Measurements from ENCODE around the gene NUFIP2. TPM values are rescaled to one million over a fixed set of nuclear protein-coding genes. Genes with fewer than 3 reads are reported as not detected.

The NUFIP2 gene
- total RNA-seq, 2 experiments from 2014 or later, result 66.9 to 85.4 TPM

GRCh38 chr17:29219378-29220047, 74.4 kb downstream of the NUFIP2 start:
- POLR2A ChIA-PET, result no interaction called here
- DNase-seq, result peak; percentile 79
- no peaks in the 10 kb centered on the region for H3K9me3 Mint-ChIP-seq
- H3K27me3 Mint-ChIP-seq, result peaks cover 5% of the 10 kb centered on the region
- CTCF ChIA-PET, result interaction anchor here (0.6 to 4.8 kb wide), 19 partner anchors 11 to 103 kb away, joined by 3 to 30 read pairs (median 4); no protein-coding TSS in a partner anchor
- no peak overlapping the region for H3K4me3 Mint-ChIP-seq
- H3K4me1 Mint-ChIP-seq, result peaks cover 8% of the 10 kb centered on the region
- no peaks in the 10 kb centered on the region for H3K36me3 Mint-ChIP-seq (ENCODE audit: low read depth)
- no peak overlapping the region for H3K27ac Mint-ChIP-seq

GRCh38 chr17:29216856-29217255, 77.1 kb downstream of the NUFIP2 start:
- Mint-ChIP-seq H3K4me3 (no peak overlapping the region), H3K27ac (no peak overlapping the region), H3K4me1 (peaks cover 8% of the 10 kb centered on the region), H3K9me3 (no peaks in the 10 kb centered on the region), H3K36me3 (ENCODE audit: low read depth) (no peaks in the 10 kb centered on the region), H3K27me3 (peaks cover 5% of the 10 kb centered on the region)
- POLR2A ChIA-PET, result no interaction called here
- no peak for DNase-seq
- CTCF ChIA-PET, result interaction anchor here (1.1 to 4.8 kb wide), 4 partner anchors 37 to 77 kb away, joined by 3 to 30 read pairs (median 4); partner anchors contain the start of gene MYO18A

- DNase-seq, result no peak
- ChIA-PET CTCF (interaction anchor here (0.7 to 4.8 kb wide), 3 partner anchors 36 to 92 kb away, joined by 3 to 30 read pairs (median 6); partner anchors contain the start of gene MYO18A), POLR2A (no interaction called here)
Observed at GRCh38 chr17:29216181-29216580, 77.8 kb downstream of the NUFIP2 start.

GRCh38 chr17:29215717-29216116, 78.2 kb downstream of the NUFIP2 start:
- H3K36me3 Mint-ChIP-seq (ENCODE audit: low read depth), result no peaks in the 10 kb centered on the region
- no peak overlapping the region for H3K27ac Mint-ChIP-seq
- H3K4me3 Mint-ChIP-seq, result no peak overlapping the region
- ChIA-PET POLR2A (no interaction called here), CTCF (interaction anchor here (0.7 to 4.8 kb wide), 2 partner anchors 67 to 92 kb away, joined by 3 to 30 read pairs; no protein-coding TSS in a partner anchor)
- peaks cover 5% of the 10 kb centered on the region for H3K27me3 Mint-ChIP-seq
- H3K9me3 Mint-ChIP-seq, result no peaks in the 10 kb centered on the region
- peaks cover 8% of the 10 kb centered on the region for H3K4me1 Mint-ChIP-seq
- DNase-seq, result no peak

More at GRCh38 chr17:29216181-29216580, 77.8 kb downstream of the NUFIP2 start:
- no peak overlapping the region for H3K4me3 Mint-ChIP-seq
- no peak overlapping the region for H3K27ac Mint-ChIP-seq
- peaks cover 8% of the 10 kb centered on the region for H3K4me1 Mint-ChIP-seq
- H3K9me3 Mint-ChIP-seq, result no peaks in the 10 kb centered on the region
- peaks cover 5% of the 10 kb centered on the region for H3K27me3 Mint-ChIP-seq
- no peaks in the 10 kb centered on the region for H3K36me3 Mint-ChIP-seq (ENCODE audit: low read depth)

GRCh38 chr17:29215174-29215573, 78.8 kb downstream of the NUFIP2 start:
- POLR2A ChIA-PET, result no interaction called here
- no peak for DNase-seq
- H3K27me3 Mint-ChIP-seq, result peaks cover 7% of the 10 kb centered on the region
- H3K36me3 Mint-ChIP-seq (ENCODE audit: low read depth), result no peaks in the 10 kb centered on the region
- CTCF ChIA-PET, result interaction anchor here (0.7 to 1.3 kb wide), 3 partner anchors 35 to 91 kb away, joined by 3 to 4 read pairs (median 3); partner anchors contain the start of gene MYO18A
- peak overlapping the region; percentile 31 for H3K27ac Mint-ChIP-seq
- no peaks in the 10 kb centered on the region for H3K9me3 Mint-ChIP-seq
- H3K4me3 Mint-ChIP-seq, result no peak overlapping the region
- peaks cover 8% of the 10 kb centered on the region for H3K4me1 Mint-ChIP-seq

GRCh38 chr17:29214215-29215146, 79.5 kb downstream of the NUFIP2 start:
- no peak overlapping the region for H3K4me3 Mint-ChIP-seq
- H3K9me3 Mint-ChIP-seq, result no peaks in the 10 kb centered on the region
- H3K27me3 Mint-ChIP-seq, result peaks cover 7% of the 10 kb centered on the region
- H3K27ac Mint-ChIP-seq, result no peak overlapping the region
- peaks cover 5% of the 10 kb centered on the region for H3K4me1 Mint-ChIP-seq
- CTCF ChIA-PET, result interaction anchor here (0.8 to 1.3 kb wide), 2 partner anchors 34 to 66 kb away, joined by 3 to 4 read pairs; partner anchors contain the start of gene MYO18A
- DNase-seq, result no peak
- H3K36me3 Mint-ChIP-seq (ENCODE audit: low read depth), result no peaks in the 10 kb centered on the region
- POLR2A ChIA-PET, result no interaction called here

GRCh38 chr17:29212681-29213121, 81.2 kb downstream of the NUFIP2 start:
- no peak overlapping the region for H3K4me3 Mint-ChIP-seq
- H3K36me3 Mint-ChIP-seq (ENCODE audit: low read depth), result no peaks in the 10 kb centered on the region
- ChIA-PET POLR2A (no interaction called here), CTCF (interaction anchor here (0.7 to 1.1 kb wide), 3 partner anchors 12 to 47 kb away, joined by 3 to 5 read pairs (median 3); no protein-coding TSS in a partner anchor)
- H3K27ac Mint-ChIP-seq, result no peak overlapping the region
- no peaks in the 10 kb centered on the region for H3K4me1 Mint-ChIP-seq
- no peaks in the 10 kb centered on the region for H3K9me3 Mint-ChIP-seq
- peaks cover 7% of the 10 kb centered on the region for H3K27me3 Mint-ChIP-seq
- no peak for DNase-seq

GRCh38 chr17:29212094-29212631, 81.8 kb downstream of the NUFIP2 start:
- H3K4me3 Mint-ChIP-seq, result no peak overlapping the region
- H3K27me3 Mint-ChIP-seq, result peaks cover 2% of the 10 kb centered on the region
- ChIA-PET POLR2A (no interaction called here), CTCF (interaction anchor here (0.7 to 1.1 kb wide), 3 partner anchors 11 to 48 kb away, joined by 3 to 5 read pairs (median 3); no protein-coding TSS in a partner anchor)
- H3K27ac Mint-ChIP-seq, result no peak overlapping the region
- H3K4me1 Mint-ChIP-seq, result no peaks in the 10 kb centered on the region
- no peaks in the 10 kb centered on the region for H3K9me3 Mint-ChIP-seq
- no peak for DNase-seq
- no peaks in the 10 kb centered on the region for H3K36me3 Mint-ChIP-seq (ENCODE audit: low read depth)

GRCh38 chr17:29210879-29211278, 83.1 kb downstream of the NUFIP2 start:
- Mint-ChIP-seq H3K4me3 (no peak overlapping the region), H3K27ac (no peak overlapping the region), H3K27me3 (peaks cover 2% of the 10 kb centered on the region), H3K4me1 (no peaks in the 10 kb centered on the region), H3K36me3 (ENCODE audit: low read depth) (no peaks in the 10 kb centered on the region), H3K9me3 (no peaks in the 10 kb centered on the region)
- ChIA-PET CTCF (interaction anchor here (0.7 to 4.6 kb wide), 3 partner anchors 8 to 336 kb away, joined by 3 to 24 read pairs (median 3); no protein-coding TSS in a partner anchor), POLR2A (no interaction called here)
- no peak for DNase-seq

- DNase-seq, result no peak
- Mint-ChIP-seq H3K36me3 (ENCODE audit: low read depth) (no peaks in the 10 kb centered on the region), H3K4me1 (no peaks in the 10 kb centered on the region), H3K4me3 (no peak overlapping the region), H3K27me3 (peaks cover 7% of the 10 kb centered on the region), H3K9me3 (no peaks in the 10 kb centered on the region), H3K27ac (no peak overlapping the region)
- ChIA-PET POLR2A (no interaction called here), CTCF (interaction anchor here (0.6 to 4.6 kb wide), 5 partner anchors 10 to 407 kb away, joined by 3 to 24 read pairs (median 5); no protein-coding TSS in a partner anchor)
Observed at GRCh38 chr17:29209073-29209472, 84.9 kb downstream of the NUFIP2 start.

GRCh38 chr17:29207975-29208374, 86.0 kb downstream of the NUFIP2 start:
- POLR2A ChIA-PET, result no interaction called here
- no peak for DNase-seq
- Mint-ChIP-seq H3K9me3 (no peaks in the 10 kb centered on the region), H3K4me1 (no peaks in the 10 kb centered on the region), H3K36me3 (ENCODE audit: low read depth) (no peaks in the 10 kb centered on the region), H3K27ac (no peak overlapping the region), H3K4me3 (no peak overlapping the region), H3K27me3 (peaks cover 14% of the 10 kb centered on the region)
- CTCF ChIA-PET, result interaction anchor here (1.1 to 4.6 kb wide), 3 partner anchors 11 to 44 kb away, joined by 3 to 24 read pairs (median 3); no protein-coding TSS in a partner anchor

Measured in activated CD4-positive, alpha-beta T cell treated with anti-CD3 and anti-CD28 coated beads, Interleukin-2, amount 10 ng/mL, durations not matched to agents 7 days and 5 days (primary cell).